CD4-positive, alpha-beta memory T cell (primary cell): ENCODE results near the gene PON2. TPM values are rescaled to one million over a fixed set of nuclear protein-coding genes. Genes with fewer than 3 reads are reported as not detected.
A peak's percentile ranks its signal among the peaks of the same experiment; 100 is the strongest.

Source experiments
- CTCF ChIA-PET: fragments of 350-600 bp; sonication (Branson Sonifier 250); formaldehyde crosslinking; loops from one replicate; lab custom pipeline; 2021; ENCODE audit warnings: inconsistent platforms; ENCODE audit not compliant: partially characterized antibody; lab: Charles Lee
- POLR2A ChIA-PET: fragments of 350-600 bp; sonication (Branson Sonifier 250); formaldehyde crosslinking; loops from one replicate; lab custom pipeline; 2021; ENCODE audit not compliant: partially characterized antibody; lab: Charles Lee
- DNase-seq, 5 donors: peaks; one replicate each; pipeline versions ENCODE4 v3.0.0 to v3.0.0-alpha.2; 2020 to 2022; ENCODE audit warnings: mixed read lengths in 1 of 5
- H3K27ac ChIP-seq: one replicate; pipeline ENCODE4 v1.7.0; 2013; ENCODE audit warnings: low read depth, low read length
- H3K27me3 ChIP-seq: 2 replicates; pipeline ENCODE4 v1.7.0; 2013; ENCODE audit warnings: mild to moderate bottlenecking, low read length, moderate library complexity; ENCODE audit not compliant: insufficient read depth
- H3K36me3 ChIP-seq: 2 replicates; pipeline ENCODE4 v1.7.0; 2013; ENCODE audit warnings: mild to moderate bottlenecking, low read length, moderate library complexity; ENCODE audit not compliant: insufficient read depth
- H3K4me1 ChIP-seq: 2 replicates; pipeline ENCODE4 v1.7.0; 2013; ENCODE audit warnings: mild to moderate bottlenecking, low read length, moderate library complexity; ENCODE audit not compliant: insufficient read depth
- H3K4me3 ChIP-seq, 2 donors: one replicate each; pipeline ENCODE4 v1.7.0; 2013; ENCODE audit warnings: low read length in 2 of 2, mild to moderate bottlenecking in 1 of 2
- H3K9me3 ChIP-seq, 2 donors: one replicate each; pipeline ENCODE4 v1.7.0; 2013; ENCODE audit warnings: low read length in 2 of 2, control low read depth in 1 of 2; ENCODE audit not compliant: control insufficient read depth in 1 of 2
- H3K27ac Mint-ChIP-seq, 7 donors: one replicate each; pipeline ENCODE4 v1.8.0; 2020 to 2021; ENCODE audit warnings: mixed read lengths in 7 of 7, mild to moderate bottlenecking in 6 of 7, inconsistent platforms in 3 of 7, moderate library complexity in 3 of 7
- H3K27me3 Mint-ChIP-seq, 2 donors: one replicate each; pipeline ENCODE4 v1.8.0; 2020 to 2021; ENCODE audit warnings: mixed read lengths in 2 of 2
- H3K36me3 Mint-ChIP-seq, 2 donors: one replicate each; pipeline ENCODE4 v1.8.0; 2020 to 2021; ENCODE audit warnings: mixed read lengths in 2 of 2, inconsistent platforms in 1 of 2, mild to moderate bottlenecking in 1 of 2
- H3K4me1 Mint-ChIP-seq, 4 donors: one replicate each; pipeline ENCODE4 v1.8.0; 2020 to 2021; ENCODE audit warnings: mixed read lengths in 4 of 4, mild to moderate bottlenecking in 1 of 4
- H3K4me3 Mint-ChIP-seq, 8 donors: one replicate each; pipeline ENCODE4 v1.8.0; 2020 to 2021; ENCODE audit warnings: mixed read lengths in 8 of 8, mild to moderate bottlenecking in 7 of 8, moderate library complexity in 6 of 8, inconsistent platforms in 3 of 8
- H3K9me3 Mint-ChIP-seq, 8 donors: one replicate each; pipeline ENCODE4 v1.8.0; 2020 to 2021; ENCODE audit warnings: mixed read lengths in 8 of 8, mild to moderate bottlenecking in 5 of 8, inconsistent platforms in 3 of 8, moderate library complexity in 1 of 8
- intact Hi-C: fragments of 100-400 bp; cut with micrococcal nuclease; formaldehyde crosslinking; loops from one replicate; pipeline ENCODE4 v1.15.1; 2023
- polyA plus RNA-seq, 2 donors: library from polyadenylated mRNA; unstranded; fragments of 300-500 nt; fragmentation: Illumina TruSeq; gene quantifications; one replicate each; pipeline ENCODE4 v1.2.3, GENCODE V29; 2021
- total RNA-seq, 2 experiments: library from RNA; stranded (reverse); gene quantifications; one replicate each; pipeline ENCODE4 v1.2.3, GENCODE V29; 2021

PON2 gene
- total and polyA plus RNA-seq, 4 experiments from 2014 or later: 3.0 to 8.0 (median 5.0) TPM

GRCh38 chr7:95365151-95365550, 69.7 kb downstream of the PON2 start:
- CTCF ChIA-PET: no interaction called here
- H3K4me3 Mint-ChIP-seq: no peak overlapping the region
- no peaks in the 10 kb centered on the region for H3K4me1 ChIP-seq
- no peak overlapping the region for H3K4me3 ChIP-seq
- no peaks in the 10 kb centered on the region for H3K36me3 Mint-ChIP-seq
- no peaks in the 10 kb centered on the region for H3K9me3 ChIP-seq
- H3K4me1 Mint-ChIP-seq: no peaks in the 10 kb centered on the region
- no peak overlapping the region for H3K27ac Mint-ChIP-seq
- intact Hi-C loops: no loop called here
- H3K27ac ChIP-seq: no peak overlapping the region
- no peaks in the 10 kb centered on the region for H3K27me3 ChIP-seq
- no peaks in the 10 kb centered on the region for H3K36me3 ChIP-seq
- peak in 1 of 5 donors; percentile 26 for DNase-seq
- POLR2A ChIA-PET: no interaction called here
- H3K9me3 Mint-ChIP-seq: no peaks in the 10 kb centered on the region
- peaks cover 4% of the 10 kb centered on the region in 2 donors for H3K27me3 Mint-ChIP-seq

GRCh38 chr7:95357623-95358022, 77.2 kb downstream of the PON2 start:
- Mint-ChIP-seq H3K4me1 (no peaks in the 10 kb centered on the region), H3K36me3 (no peaks in the 10 kb centered on the region), H3K27ac (no peak overlapping the region), H3K27me3 (no peaks in the 10 kb centered on the region), H3K9me3 (peaks cover 0 to 6% (median 0%) of the 10 kb centered on the region in 8 donors), H3K4me3 (no peak overlapping the region)
- Histone ChIP-seq H3K27ac (no peak overlapping the region), H3K36me3 (no peaks in the 10 kb centered on the region), H3K4me1 (no peaks in the 10 kb centered on the region), H3K9me3 (no peaks in the 10 kb centered on the region), H3K4me3 (no peak overlapping the region), H3K27me3 (no peaks in the 10 kb centered on the region)
- CTCF ChIA-PET: no interaction called here
- no peak for DNase-seq
- POLR2A ChIA-PET: interaction anchor here (0.6 kb wide), 1 partner anchor 908 kb away, joined by 3 read pairs; no protein-coding TSS in a partner anchor
- intact Hi-C loops: no loop called here

Other genes starting within 250 kb of the PON2 start
- not detected for gene PON1, start 110.5 kb downstream of the PON2 start, total RNA-seq
- not detected for gene PON1, start 110.5 kb downstream of the PON2 start, polyA plus RNA-seq
- not detected for gene PON3, start 38.7 kb downstream of the PON2 start, total RNA-seq
- gene PON3, start 38.7 kb downstream of the PON2 start, polyA plus RNA-seq: not detected
- not detected for gene ASB4, start 50.9 kb upstream of the PON2 start, total RNA-seq
- not detected for gene ASB4, start 50.9 kb upstream of the PON2 start, polyA plus RNA-seq
- gene PDK4, start 161.5 kb upstream of the PON2 start, total RNA-seq: under 1 TPM; 0.35 to 0.44 TPM
- gene PDK4, start 161.5 kb upstream of the PON2 start, polyA plus RNA-seq: not detected